ENCODE data around the gene ROR1.

DNA sequence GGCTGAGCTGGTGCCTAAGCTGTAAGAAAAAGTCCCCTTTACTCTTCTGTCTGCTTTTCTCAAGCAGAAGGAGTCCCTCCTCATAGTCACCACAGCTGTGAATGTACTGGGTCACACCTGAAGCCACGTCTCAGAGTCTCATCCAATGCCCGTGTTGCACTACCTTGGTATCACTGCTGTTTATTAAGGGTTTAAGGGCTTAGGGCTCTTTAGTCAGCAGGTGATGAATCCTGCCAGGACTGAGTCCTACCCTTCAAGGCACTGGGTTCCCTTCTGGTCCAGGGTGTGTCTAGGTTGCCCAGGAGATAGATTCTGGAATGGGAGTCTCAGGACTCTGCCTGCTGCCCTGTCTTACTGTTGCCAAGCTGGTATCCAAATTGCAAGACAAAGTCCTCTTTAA lies 33.4 kb upstream of the ROR1 start:
- TF ChIP-seq ZNF8 (CRISPR knock-in tag; IDR thresholded peaks at IDR 0.05) = no peak
- no peak for TF ChIP-seq ARNTL (CRISPR knock-in tag; IDR thresholded peaks at IDR 0.05; ENCODE audit: borderline replicate concordance, low read depth)
- TF ChIP-seq BACH2 (CRISPR knock-in tag; IDR thresholded peaks at IDR 0.05; ENCODE audit: borderline replicate concordance) = no peak
- TF ChIP-seq PPARA (CRISPR knock-in tag; IDR thresholded peaks at IDR 0.05; ENCODE audit: borderline replicate concordance) = no peak
- TF ChIP-seq, protein P1, sequence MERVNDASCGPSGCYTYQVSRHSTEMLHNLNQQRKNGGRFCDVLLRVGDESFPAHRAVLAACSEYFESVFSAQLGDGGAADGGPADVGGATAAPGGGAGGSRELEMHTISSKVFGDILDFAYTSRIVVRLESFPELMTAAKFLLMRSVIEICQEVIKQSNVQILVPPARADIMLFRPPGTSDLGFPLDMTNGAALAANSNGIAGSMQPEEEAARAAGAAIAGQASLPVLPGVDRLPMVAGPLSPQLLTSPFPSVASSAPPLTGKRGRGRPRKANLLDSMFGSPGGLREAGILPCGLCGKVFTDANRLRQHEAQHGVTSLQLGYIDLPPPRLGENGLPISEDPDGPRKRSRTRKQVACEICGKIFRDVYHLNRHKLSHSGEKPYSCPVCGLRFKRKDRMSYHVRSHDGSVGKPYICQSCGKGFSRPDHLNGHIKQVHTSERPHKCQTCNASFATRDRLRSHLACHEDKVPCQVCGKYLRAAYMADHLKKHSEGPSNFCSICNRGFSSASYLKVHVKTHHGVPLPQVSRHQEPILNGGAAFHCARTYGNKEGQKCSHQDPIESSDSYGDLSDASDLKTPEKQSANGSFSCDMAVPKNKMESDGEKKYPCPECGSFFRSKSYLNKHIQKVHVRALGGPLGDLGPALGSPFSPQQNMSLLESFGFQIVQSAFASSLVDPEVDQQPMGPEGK (CRISPR knock-in tag; IDR thresholded peaks at IDR 0.05; ENCODE audit: borderline replicate concordance) = no peak
- no peak for TF ChIP-seq ZNF70 (CRISPR knock-in tag; IDR thresholded peaks at IDR 0.05)
- no peak for TF ChIP-seq SNAI2 (CRISPR knock-in tag; IDR thresholded peaks at IDR 0.05)
- TF ChIP-seq GLIS3 (CRISPR knock-in tag; IDR thresholded peaks at IDR 0.05) = no peak
- TF ChIP-seq, protein P2, sequence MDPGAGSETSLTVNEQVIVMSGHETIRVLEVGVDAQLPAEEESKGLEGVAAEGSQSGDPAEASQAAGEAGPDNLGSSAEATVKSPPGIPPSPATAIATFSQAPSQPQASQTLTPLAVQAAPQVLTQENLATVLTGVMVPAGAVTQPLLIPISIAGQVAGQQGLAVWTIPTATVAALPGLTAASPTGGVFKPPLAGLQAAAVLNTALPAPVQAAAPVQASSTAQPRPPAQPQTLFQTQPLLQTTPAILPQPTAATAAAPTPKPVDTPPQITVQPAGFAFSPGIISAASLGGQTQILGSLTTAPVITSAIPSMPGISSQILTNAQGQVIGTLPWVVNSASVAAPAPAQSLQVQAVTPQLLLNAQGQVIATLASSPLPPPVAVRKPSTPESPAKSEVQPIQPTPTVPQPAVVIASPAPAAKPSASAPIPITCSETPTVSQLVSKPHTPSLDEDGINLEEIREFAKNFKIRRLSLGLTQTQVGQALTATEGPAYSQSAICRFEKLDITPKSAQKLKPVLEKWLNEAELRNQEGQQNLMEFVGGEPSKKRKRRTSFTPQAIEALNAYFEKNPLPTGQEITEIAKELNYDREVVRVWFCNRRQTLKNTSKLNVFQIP (CRISPR knock-in tag; IDR thresholded peaks at IDR 0.05; ENCODE audit: borderline replicate concordance, low read depth) = no peak

Data from SK-N-SH treated with all-trans-retinoic acid at 6 μM for 48 hours (cell line).